ENCODE results near the gene SCYL3.
A peak's percentile ranks its signal among the peaks of the same experiment; 100 is the strongest.
"Not testable (repeated sequence)": the region's sequence is repeated elsewhere in the genome, so short reads cannot be mapped to it uniquely, and the experiment has no call there.

Gene SCYL3

DNA sequence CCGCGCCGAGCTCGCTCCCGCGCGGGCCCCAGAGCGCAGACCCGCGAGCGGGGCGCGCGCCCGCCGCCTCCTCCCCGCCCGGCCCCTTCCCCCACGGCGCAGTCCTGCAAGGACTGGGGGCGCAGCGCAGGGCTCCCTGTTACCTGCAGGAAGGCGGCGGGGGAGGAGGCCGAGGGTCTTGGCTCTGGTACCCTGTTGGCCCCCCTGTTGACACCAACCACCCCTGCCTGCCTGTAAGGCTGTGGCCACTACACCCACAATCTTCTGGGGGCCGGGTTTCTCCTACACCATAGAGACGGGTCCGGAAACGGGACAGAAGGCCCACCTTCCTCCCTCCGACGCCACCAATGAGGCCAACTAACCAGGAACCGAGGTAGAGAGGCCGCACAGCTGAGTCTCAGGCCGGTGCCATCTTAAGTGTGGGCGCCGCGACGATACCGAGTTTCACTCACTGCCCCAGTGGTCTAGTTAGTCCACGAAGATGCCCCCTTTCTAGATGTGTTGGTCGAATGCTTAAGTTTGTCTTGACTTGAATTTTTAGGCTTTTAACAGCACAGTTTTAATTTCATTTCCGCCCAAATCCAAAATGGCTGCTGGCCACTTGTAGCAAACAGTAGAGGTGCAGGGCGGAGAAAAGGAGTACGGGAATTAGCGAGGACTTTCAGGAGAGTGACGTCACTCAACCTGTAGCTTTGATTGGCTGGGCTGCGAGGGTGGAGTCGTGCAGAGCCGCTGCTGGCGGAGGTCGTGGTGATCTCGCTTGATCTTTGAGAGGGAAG lies at the start of gene SCYL3:
SCYL3 (minus strand) TSS at position 252 of the 779 bp plus-strand sequence. CDS start 5,056 bp downstream, outside the sequence.
- DNase-seq = peak; percentile 93
- no peaks in the 10 kb centered on the region for H3K27me3 Mint-ChIP-seq
- peaks cover 18% of the 10 kb centered on the region for H3K36me3 Mint-ChIP-seq (ENCODE audit: low read depth)
- no peaks in the 10 kb centered on the region for H3K9me3 Mint-ChIP-seq
- H3K4me3 Mint-ChIP-seq = peak within 1 kb of the TSS; percentile 80
- peak within 1 kb of the TSS; percentile 99 for H3K27ac Mint-ChIP-seq
- peaks cover 46% of the 10 kb centered on the region for H3K4me1 Mint-ChIP-seq (ENCODE audit: low read depth)

DNA sequence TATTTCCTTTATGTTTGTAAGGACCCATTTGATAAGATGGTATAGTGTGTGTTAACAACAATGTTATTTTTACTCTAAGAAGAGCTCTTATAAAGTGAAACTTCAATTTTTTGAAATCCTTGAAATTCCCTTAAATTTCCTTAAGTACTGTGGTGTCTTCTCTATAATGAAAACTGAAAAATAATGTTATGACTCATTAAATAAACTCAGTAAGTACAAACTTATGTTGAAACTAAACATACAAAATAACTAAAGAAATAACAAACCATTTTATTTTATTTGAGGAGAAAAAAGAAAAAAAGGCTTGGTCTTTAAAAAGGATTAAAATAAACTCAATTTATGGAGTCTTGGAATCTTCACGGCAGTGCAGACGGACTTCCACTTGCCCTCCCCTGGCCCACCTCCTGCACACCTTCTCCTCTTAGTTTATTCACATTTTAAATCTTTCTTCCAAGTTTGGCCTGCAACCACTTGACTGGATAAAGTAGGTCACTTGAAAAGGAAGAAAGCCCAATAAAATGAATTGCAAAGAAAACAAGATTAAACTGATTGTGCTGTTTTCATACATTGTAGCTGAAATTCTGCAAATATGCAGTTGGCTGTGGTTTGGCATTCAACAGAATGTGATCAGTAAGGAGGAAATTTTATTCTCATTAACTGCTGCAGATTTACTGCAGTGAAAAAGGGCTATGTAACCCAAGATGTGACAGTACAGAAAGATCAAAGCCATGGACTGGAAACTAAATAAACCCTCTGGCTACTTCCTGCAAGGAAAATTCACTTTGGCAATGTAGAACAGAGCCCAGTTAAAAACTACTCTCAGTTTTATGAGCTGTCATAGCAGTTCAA lies 48.5 kb upstream of the SCYL3 start:
- Mint-ChIP-seq H3K4me3 (no peak overlapping the region), H3K36me3 (ENCODE audit: low read depth) (peaks cover 2% of the 10 kb centered on the region), H3K27ac (no peak overlapping the region), H3K27me3 (no peaks in the 10 kb centered on the region), H3K4me1 (ENCODE audit: low read depth) (no peaks in the 10 kb centered on the region), H3K9me3 (no peaks in the 10 kb centered on the region)
- no peak for DNase-seq

GRCh38 chr1:169933984-169934725 lies 40.5 kb upstream of the SCYL3 start:
- H3K36me3 Mint-ChIP-seq (ENCODE audit: low read depth) = no peaks in the 10 kb centered on the region
- no peak overlapping the region for H3K27ac Mint-ChIP-seq
- no peaks in the 10 kb centered on the region for H3K4me1 Mint-ChIP-seq (ENCODE audit: low read depth)
- H3K4me3 Mint-ChIP-seq = no peak overlapping the region
- no peaks in the 10 kb centered on the region for H3K27me3 Mint-ChIP-seq
- DNase-seq = no peak
- no peaks in the 10 kb centered on the region for H3K9me3 Mint-ChIP-seq

DNA sequence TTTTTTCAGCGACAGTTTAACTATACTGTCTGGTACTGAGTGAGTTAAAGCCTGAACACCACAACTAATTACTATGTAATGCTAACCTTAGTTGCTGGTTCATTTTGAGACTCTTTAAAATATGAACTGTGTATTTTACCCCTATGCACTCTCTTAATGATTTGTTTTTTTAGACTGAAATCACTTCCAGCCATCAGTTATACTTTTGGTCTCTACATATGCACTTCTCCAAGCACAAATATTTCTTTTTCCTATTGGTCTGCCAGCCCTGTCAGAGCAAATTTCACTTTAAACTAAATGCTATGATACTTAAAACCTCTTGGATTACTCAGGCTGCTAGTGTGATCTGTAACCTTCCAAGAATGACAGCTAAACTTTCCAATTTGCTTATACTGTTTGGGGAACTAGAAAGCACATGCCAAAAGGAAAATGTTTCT lies 38.1 kb upstream of the SCYL3 start:
- no peak overlapping the region for H3K4me3 Mint-ChIP-seq
- H3K36me3 Mint-ChIP-seq (ENCODE audit: low read depth) = no peaks in the 10 kb centered on the region
- peaks cover 3% of the 10 kb centered on the region for H3K4me1 Mint-ChIP-seq (ENCODE audit: low read depth)
- no peak overlapping the region for H3K27ac Mint-ChIP-seq
- no peaks in the 10 kb centered on the region for H3K9me3 Mint-ChIP-seq
- H3K27me3 Mint-ChIP-seq = no peaks in the 10 kb centered on the region
- DNase-seq = no peak

DNA sequence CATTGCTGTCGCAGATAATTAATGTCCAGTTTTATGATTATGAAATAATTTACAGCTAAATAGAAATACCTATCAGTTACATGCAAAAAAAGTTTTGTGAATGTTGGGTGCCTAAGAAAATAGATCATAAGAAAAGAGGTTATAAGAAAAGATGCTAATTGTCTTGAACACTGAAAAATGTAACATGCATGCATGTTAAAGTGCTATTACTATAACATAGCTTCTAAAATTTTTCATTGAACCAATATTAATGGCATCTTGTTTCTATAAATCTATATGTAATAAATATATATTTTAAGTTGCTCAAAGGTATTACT lies 35.5 kb upstream of the SCYL3 start:
- Mint-ChIP-seq H3K4me1 (ENCODE audit: low read depth) (peaks cover 7% of the 10 kb centered on the region), H3K9me3 (no peaks in the 10 kb centered on the region), H3K27ac (no peak overlapping the region), H3K4me3 (no peak overlapping the region), H3K27me3 (no peaks in the 10 kb centered on the region), H3K36me3 (ENCODE audit: low read depth) (no peaks in the 10 kb centered on the region)
- DNase-seq = no peak

- H3K36me3 Mint-ChIP-seq (ENCODE audit: low read depth) = no peaks in the 10 kb centered on the region
- H3K4me1 Mint-ChIP-seq (ENCODE audit: low read depth) = peaks cover 7% of the 10 kb centered on the region
- H3K4me3 Mint-ChIP-seq = no peak overlapping the region
- H3K27me3 Mint-ChIP-seq = no peaks in the 10 kb centered on the region
- no peaks in the 10 kb centered on the region for H3K9me3 Mint-ChIP-seq
- no peak for DNase-seq
- no peak overlapping the region for H3K27ac Mint-ChIP-seq
Measured at GRCh38 chr1:169928438-169929209, 34.9 kb upstream of the SCYL3 start.

DNA sequence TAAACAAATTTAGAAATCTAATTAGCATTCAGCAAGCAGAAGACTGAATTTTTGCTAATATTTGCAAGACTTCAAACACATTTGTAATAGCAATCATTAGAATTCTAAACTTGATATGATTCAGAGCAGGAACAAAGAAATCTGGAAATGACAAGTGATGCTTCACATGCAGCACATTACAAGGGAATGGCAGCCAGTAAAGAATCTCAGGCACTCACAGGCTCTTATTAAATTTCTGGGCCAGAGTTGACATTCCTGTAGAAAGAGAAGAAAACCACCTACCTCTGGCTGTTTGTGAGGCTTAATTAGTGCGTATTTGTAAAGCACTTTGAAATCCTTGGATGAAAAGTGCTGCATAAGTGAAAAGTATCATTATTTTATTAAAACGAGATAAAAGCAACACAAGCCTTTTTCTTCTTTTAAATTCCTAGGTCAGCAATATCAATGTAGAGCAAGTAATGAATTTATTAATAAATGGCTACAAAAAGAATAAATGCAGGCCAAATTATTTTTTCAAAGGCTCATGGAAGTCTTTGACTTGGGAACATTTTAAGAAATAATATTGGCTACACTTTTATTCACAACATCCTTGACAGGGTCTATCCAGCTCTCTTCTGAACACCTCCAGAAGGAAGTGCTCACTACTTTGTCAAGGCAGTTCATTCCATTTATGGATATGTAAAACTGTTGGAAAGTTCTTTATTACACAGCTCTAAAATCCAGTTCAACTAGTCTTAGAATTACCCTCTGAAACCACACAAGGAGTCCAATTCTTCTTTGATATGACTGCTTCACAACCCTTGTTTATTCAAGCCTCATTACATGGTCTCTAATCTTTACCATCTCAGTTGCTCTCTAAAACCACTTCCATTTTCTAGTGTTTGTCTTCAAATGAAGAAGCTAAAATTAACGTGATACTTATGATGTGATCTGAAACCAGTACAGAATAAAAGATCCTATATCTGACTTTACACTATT lies 32.1 kb upstream of the SCYL3 start:
- Mint-ChIP-seq H3K36me3 (ENCODE audit: low read depth) (peaks cover 9% of the 10 kb centered on the region), H3K27ac (no peak overlapping the region), H3K4me1 (ENCODE audit: low read depth) (peaks cover 7% of the 10 kb centered on the region), H3K9me3 (no peaks in the 10 kb centered on the region), H3K4me3 (no peak overlapping the region), H3K27me3 (no peaks in the 10 kb centered on the region)
- no peak for DNase-seq

- Mint-ChIP-seq H3K4me1 (ENCODE audit: low read depth) (peaks cover 7% of the 10 kb centered on the region), H3K9me3 (no peaks in the 10 kb centered on the region), H3K4me3 (no peak overlapping the region), H3K27me3 (no peaks in the 10 kb centered on the region), H3K27ac (no peak overlapping the region), H3K36me3 (ENCODE audit: low read depth) (peaks cover 13% of the 10 kb centered on the region)
- DNase-seq = no peak
Measured at GRCh38 chr1:169924829-169925228, 31.1 kb upstream of the SCYL3 start.

DNA sequence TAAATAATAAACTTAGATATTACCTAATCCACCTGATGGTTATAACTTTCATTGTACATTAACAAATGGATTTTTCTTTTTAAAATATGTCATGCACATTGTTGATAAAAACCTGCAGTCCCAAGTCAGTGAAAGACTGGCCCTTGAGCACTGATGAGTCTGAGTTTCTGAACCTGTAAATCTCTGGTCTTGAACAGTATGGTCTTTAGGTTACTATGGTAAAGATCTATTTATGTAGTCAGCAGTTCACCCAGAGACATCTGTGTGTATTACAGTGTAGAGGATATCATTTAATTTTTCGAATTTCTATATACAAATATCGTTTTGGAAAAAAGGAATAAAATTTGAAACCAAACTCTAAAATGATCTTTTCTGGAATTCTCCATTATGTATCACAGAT lies 30.4 kb upstream of the SCYL3 start:
- H3K4me1 Mint-ChIP-seq (ENCODE audit: low read depth) = peaks cover 7% of the 10 kb centered on the region
- H3K4me3 Mint-ChIP-seq = no peak overlapping the region
- no peaks in the 10 kb centered on the region for H3K9me3 Mint-ChIP-seq
- H3K27me3 Mint-ChIP-seq = no peaks in the 10 kb centered on the region
- DNase-seq = no peak
- peaks cover 13% of the 10 kb centered on the region for H3K36me3 Mint-ChIP-seq (ENCODE audit: low read depth)
- no peak overlapping the region for H3K27ac Mint-ChIP-seq

DNA sequence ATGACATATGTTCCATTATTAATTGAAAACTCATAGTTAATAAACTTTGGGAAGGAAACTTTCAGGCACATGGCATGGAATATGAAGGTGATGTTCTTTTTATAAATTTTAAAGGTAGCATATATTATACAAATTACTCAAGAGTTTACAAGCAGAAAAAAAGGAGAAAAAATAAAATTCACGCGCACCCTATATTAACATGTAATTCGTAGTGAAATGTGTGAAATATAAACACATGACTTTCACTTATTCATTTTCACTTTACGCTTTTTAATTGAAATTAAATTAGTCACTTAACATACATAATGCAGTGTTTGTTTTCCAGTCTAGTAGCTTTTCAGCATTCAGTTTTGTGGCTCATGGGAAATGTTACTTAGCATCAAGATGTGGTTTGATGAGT lies 27.4 kb upstream of the SCYL3 start:
- DNase-seq = no peak
- H3K36me3 Mint-ChIP-seq (ENCODE audit: low read depth) = peaks cover 13% of the 10 kb centered on the region
- H3K9me3 Mint-ChIP-seq = no peaks in the 10 kb centered on the region
- H3K27ac Mint-ChIP-seq = no peak overlapping the region
- H3K4me1 Mint-ChIP-seq (ENCODE audit: low read depth) = peaks cover 2% of the 10 kb centered on the region
- H3K27me3 Mint-ChIP-seq = no peaks in the 10 kb centered on the region
- H3K4me3 Mint-ChIP-seq = no peak overlapping the region

DNA sequence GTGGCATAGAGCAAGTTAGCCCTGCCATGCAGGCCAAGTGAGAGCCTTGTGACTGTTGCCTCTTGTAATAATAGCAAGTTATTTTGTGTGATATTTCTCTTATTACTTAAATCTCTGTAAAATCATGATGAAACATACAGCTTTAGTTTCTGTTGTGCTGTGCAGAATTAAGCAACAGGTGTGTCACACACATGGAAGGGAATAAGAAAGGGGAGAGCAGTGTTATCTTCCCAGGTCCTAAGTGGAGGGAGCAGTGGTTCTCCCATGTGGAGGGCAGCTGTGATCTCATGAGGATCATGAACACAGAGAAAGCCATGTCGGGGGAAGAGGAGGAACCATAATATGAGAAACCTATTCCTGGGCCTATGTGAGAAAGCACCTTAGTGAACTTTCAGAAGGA lies 25.2 kb upstream of the SCYL3 start:
- peaks cover 12% of the 10 kb centered on the region for H3K4me1 Mint-ChIP-seq (ENCODE audit: low read depth)
- no peaks in the 10 kb centered on the region for H3K9me3 Mint-ChIP-seq
- peaks cover 13% of the 10 kb centered on the region for H3K36me3 Mint-ChIP-seq (ENCODE audit: low read depth)
- DNase-seq = no peak
- H3K27ac Mint-ChIP-seq = no peak overlapping the region
- H3K27me3 Mint-ChIP-seq = no peaks in the 10 kb centered on the region
- no peak overlapping the region for H3K4me3 Mint-ChIP-seq

DNA sequence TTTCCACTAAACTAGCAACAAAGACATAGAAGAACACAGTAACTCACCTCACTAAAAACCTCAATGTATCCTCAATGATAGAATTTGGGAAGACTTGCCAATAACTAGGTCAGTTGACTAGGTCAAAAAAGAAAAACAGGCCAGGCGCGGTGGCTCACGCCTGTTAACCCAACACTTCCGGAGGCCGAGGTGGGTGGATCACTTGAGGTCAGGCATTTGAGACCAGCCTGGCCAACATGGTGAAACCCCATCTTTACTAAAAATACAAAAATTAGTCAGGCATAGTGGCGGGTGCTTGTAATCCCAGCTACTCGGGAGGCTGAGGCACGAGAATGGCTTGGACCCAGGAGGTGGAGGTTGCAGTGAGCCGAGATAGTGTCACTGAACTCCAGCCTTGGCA lies 24.5 kb upstream of the SCYL3 start:
- not testable (repeated sequence) for H3K27me3 Mint-ChIP-seq, H3K27ac Mint-ChIP-seq, H3K4me3 Mint-ChIP-seq

GRCh38 chr1:169915150-169915549 lies 21.5 kb upstream of the SCYL3 start:
- no peak for DNase-seq
- H3K4me3 Mint-ChIP-seq = no peak overlapping the region
- no peaks in the 10 kb centered on the region for H3K27me3 Mint-ChIP-seq
- no peak overlapping the region for H3K27ac Mint-ChIP-seq
- peaks cover 2% of the 10 kb centered on the region for H3K36me3 Mint-ChIP-seq (ENCODE audit: low read depth)
- peaks cover 13% of the 10 kb centered on the region for H3K4me1 Mint-ChIP-seq (ENCODE audit: low read depth)
- H3K9me3 Mint-ChIP-seq = no peaks in the 10 kb centered on the region

More for the DNA sequence above, 24.5 kb upstream of the SCYL3 start:
- peaks cover 12% of the 10 kb centered on the region for H3K4me1 Mint-ChIP-seq (ENCODE audit: low read depth)
- peaks cover 13% of the 10 kb centered on the region for H3K36me3 Mint-ChIP-seq (ENCODE audit: low read depth)
- H3K9me3 Mint-ChIP-seq, DNase-seq: not testable (repeated sequence)
